Activated CD4-positive, CD25-positive, alpha-beta regulatory T cell treated with anti-CD3 and anti-CD28 coated beads, Interleukin-2, amount 50 U/mL, for 16 hours (primary cell): ENCODE data around the gene ZNF423.

Experiments
- DNase-seq: peaks from one replicate; pipeline ENCODE4 v3.0.0-alpha.2; 2020; ENCODE audit warnings: low read depth, low spot score

The ZNF423 gene

DNA sequence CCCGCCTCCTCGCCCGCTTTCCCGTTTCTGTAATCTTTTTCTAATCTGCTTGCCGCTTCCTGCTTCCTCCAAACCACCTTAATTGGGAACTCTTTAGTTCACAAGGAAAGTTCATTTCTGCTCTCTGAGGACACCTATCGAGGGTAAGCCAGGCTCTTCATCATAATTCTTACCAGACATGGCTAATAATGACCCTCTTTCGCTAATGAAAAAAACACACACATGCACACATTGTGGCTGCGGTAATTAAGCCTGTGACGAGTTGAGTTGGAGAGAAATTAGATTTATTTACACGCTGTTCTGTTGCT, 100.6 kb downstream of the ZNF423 start:
- DNase-seq, result no peak

DNA sequence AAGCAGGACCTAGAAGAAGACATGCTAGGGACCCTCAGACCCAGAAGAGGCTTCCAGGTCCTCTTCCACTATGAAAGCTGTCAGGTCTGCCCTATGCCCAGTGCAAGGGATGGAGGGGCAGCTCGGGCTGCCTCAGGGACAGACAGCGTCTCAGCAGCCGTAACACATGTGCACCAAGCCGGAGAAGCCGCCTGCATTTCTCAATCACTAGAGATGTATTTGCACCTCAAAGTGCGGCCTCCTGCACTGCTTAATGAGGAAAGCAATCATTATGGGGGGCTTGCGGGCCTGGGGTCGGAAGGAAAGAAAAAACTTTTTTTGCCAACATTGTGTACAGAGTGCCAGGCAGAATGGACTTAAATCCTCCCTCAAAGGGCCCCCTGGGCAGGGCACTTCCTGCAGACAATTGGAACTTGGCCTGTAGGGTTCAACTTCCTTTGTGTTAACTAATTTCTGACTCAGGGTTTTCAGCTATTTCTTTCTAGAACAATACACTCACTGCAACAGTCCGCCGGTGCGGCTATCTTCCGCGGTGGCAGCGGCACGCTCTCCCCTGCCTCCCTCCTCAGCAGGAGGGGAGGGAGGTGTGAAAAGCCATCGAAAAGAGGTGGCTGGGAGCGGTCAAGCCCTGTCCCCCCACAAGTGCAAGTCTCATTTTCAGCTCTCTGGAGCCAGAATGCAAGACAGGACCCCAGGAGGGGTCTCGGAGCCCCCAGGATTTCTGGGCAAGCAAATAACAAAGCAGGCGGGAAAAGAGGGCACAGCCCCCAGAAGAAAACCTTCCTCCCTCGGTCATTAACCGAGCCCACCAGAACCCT, 101.2 kb downstream of the ZNF423 start:
- no peak for DNase-seq

DNA sequence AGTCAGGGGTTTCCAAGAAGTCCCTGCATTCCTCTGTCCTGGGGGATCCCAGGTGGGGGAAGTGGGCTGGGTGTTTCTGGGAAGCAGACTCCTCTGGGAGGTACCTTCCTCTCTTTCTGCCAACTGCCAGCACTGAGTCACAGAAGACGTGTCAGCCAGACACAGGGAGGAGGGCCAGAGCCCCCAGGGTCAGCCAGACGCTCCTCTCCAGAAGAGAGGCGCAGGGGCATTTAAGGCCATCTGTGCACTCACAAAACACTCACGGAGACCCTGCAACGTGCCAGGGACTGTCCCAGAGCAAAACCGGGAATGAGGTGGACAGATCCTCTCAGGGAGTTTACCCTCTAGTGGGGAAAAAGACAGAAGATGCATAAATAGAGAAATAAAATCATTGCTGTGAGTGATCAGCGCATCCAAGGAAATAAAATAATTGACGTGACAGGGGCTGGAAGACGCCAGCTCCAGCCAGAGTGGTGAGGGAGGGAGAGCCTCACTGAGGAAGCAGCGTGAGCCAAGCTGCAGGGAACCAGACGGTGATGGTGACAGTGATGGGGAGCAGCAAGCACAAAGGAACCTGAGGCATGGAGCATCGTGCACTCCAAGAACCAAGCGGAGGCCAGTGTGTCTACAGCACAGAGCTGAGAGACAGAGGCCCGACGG, 105.4 kb downstream of the ZNF423 start:
- DNase-seq, result no peak

DNA sequence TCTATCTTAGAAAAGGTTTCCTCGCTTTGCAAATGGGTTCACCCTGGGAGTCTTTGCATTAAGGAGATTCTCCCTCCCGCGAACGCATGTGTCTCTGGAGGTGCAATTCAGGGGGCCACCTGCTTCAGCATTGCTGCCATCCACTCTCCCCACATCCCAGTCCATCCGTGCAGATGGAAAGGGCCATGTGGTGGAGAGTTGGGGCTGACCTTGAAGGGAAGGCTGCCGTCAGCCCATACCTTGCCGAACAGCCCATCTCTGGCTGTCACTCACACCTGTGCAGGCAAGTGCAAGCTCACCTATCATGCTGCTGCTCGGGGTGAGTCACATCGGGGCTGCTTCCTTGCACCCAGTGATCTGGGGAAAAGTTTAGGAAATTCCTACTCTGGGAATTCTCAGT, 106.1 kb downstream of the ZNF423 start:
- no peak for DNase-seq

DNA sequence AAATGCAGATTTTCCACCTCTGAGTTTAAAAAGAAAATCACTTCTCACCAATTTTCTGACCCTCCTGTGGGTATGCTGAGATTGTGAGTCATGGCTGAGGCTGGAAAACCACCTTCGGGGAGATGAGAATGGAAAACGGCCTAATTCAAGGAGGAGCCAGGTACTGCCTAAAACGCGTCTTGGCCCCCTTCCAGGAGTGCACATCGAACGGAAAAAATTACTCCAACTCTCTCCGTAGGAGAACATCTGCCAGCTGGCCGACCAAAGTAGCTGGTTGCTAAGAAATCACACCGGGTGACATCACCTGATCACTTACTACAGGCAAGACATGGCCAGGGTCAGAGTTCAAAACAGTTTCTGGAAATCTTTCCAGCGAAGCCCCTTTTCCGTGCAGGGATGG, 107.6 kb downstream of the ZNF423 start:
- DNase-seq, result no peak

DNA sequence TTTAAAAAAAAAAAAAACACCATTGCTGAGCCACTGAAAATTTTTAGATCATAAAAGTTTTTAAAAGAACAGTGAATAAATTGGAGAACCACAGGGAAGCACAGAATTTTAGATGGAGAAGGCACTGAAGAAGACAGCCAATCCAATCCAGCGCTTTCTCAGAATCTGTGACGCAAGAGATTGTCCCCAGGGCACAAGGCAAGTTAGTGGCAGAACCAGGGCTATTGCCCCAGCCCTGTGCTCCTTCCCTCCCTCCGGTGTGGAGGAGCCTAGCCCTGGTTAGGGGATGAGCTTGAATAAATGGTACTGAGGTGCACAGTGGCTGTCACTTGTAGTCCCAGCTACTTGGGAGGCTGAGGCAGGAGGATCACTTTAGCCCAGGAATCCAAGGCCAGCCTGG, 108.3 kb downstream of the ZNF423 start:
- no peak for DNase-seq

DNA sequence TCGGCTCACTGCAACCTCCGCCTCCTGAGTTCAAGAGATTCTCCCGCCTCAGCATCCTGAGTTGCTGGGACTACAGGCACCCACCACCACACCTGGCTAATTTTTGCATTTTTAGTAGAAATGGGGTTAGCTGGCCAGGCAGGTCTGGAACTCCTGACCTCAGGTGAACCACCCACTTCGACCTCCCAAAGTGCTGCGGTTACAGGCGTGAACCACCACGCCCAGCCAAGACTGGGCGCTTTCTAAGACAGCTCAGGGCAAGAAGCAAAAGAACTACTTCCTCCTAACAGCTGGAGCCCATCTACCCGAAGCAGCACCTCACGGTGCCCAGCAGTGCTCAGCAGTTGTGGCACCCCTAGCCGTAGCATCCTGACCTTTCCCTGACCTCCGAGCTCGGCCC, 109.4 kb downstream of the ZNF423 start:
- DNase-seq, result no peak

DNA sequence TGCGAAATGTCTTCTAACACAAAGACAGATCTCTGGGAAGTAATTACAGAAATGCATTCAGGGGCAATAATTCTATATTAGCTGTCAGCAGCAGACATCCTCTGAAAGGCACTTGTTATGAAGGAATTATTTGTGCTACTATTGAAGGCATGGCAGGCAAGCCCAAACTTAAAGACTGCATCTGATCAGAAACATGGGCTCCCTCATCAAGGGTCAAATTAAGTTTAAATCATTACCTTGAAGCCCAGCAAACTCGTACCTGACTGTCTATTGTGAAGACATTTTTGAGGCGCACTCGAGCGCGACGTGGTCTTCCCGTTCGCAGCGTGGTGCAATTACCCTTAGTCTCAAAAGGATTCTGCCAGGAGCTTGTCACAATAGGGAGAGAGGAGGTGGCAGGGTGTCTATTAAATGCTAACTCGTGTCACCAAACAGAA, 110.6 kb downstream of the ZNF423 start:
- DNase-seq, result no peak

DNA sequence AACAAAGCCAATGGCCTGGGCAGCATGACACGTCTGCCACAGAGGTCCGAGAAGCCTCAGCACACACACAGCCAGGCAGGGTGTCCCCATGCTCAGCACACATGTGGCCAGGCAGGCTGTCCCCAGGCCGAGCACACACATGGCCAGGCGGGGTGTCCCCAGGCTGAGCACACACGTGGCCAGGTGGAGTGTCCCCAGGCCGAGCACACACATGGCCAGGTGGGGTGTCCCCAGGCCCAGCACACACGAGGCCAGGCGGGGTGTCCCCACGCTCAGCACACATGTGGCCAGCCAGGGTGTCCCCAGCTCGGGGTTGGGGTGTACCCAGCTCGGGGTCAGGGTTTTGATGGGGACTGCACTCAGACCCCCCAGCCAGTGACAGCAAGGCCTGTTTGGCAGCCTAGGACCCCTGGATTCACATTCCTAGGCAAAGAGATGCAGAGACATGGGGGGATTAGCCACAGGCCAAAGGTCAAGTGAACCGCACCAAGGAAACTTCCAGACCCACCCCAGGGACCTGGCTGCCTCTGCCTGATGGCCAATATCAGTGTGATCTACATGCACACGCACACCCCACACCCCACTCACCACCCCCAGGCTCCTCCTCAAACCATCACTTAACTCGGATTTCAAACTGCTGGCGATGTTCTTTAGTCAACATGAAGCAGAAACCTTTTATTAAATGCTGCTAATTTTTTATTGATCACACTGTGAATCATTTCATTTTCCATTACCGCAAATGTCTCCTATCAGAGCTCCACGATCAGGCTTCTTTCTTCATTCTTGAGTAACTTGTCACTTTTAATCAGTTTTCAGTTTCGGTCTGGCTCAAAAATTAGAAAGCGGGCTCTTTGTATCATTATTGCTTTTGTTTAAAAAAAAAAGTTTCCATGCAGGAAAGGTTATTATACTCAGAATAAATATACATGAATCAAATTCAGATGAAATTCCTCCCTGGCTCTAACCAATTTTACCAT, 111.4 kb downstream of the ZNF423 start:
- no peak for DNase-seq

DNA sequence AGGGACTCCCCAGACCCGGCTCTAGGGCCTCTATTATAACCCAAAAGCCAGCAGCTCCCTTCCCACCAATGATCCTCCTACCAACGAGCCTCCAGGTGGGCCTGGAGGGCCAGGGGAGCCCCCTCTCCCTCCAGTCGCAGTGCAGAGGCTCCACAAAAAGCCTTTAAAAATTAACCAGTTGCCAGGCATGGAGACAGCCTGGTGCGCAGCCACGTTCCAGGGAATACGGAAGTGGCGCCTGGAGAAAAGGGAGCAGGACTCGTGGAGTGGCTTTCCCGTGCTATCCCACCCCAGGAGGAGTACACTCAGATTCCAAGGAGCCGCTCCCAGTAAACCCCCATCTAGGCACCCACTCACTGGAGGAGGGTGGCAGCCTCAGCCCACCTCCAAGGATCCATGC, 112.3 kb downstream of the ZNF423 start:
- DNase-seq, result no peak

DNA sequence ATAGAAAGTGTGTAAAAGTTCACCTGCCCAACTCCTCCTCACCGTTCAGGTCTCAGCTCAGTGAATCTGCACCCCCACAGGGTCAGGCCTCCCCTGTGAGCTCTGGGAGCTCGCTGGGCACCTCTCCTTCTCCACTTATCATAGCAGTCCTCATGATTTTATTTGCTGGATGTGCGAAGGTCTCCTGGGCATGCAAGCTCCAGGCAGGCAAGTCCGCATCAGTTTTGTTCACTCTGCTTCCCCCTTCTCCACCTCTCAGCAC, 112.8 kb downstream of the ZNF423 start:
- DNase-seq, result no peak

DNA sequence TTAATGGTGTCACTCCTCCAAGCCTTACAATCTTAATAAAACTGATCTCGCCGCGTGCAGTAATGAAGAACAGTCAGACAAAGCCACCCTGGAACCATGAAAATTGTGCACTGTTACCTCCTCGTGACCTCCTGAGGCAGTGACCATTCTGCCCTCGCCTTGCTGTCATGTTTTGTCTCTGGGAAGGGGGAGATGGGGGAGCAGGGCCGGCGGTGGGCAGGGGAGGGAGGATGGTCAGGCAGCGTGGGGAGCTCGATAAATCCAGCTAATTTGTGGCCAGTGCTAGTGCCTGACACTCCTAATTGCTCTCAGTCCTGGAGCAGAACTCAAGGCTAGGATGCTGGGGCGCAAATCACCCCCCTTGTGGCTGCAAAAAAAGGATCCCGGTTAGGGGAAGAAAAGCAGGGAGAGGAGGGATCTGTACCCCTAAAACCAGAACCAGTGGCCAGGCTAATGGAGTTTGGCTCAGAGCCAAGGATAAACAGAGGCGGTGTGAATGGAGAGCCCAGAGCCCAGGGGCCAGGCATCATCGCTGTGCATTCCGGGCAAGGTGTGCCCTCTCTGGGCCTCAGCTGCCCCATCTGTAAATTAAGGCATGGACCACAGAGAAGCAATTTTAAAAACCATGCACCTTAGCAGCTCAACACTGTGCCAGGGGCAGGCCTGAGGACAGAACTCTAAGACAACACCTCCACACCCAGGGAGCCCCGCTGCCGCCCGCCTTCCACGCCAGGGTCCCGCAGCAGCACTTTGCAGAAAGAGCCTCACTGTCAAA, 113.3 kb downstream of the ZNF423 start:
- DNase-seq, result no peak

DNA sequence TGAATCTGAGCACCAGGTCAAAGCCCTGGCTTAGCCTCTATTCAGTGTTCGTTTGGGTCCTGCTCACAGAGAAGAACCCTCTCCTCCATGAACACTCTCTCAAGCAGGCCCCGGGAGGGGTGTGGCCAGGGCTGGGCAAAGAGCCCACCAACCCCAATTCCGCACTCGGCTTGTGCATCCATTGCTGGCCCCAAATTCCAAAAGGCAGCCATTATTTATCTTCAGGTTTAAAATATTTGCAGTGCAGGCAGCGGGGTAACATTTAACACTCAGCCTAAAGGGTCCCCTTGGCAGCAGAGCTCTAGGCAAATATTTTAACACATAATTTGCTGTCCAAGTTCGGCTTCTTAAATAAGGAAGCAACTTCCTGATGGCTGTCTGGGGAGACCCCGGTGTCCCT, 115.7 kb downstream of the ZNF423 start:
- no peak for DNase-seq

DNA sequence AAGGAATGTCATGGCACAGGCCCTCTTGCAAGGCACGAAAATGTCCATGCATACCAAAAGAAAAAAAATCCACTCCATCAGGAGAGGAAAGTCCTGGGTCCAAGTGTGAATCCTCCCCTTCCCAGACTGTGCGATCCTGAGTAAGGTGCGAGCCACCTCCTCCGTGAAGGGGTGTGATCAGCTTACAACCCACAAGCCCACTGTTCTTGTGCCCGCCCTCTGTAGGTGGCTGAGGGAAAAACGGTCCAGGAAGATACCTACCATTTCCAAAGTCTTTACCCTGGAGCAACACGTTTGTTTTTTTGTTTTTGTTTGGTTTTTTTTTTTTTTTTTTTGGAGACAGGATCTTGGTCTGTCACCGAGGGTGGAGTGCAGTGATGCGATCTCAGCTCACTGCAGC, 116.5 kb downstream of the ZNF423 start:
- DNase-seq, result no peak

DNA sequence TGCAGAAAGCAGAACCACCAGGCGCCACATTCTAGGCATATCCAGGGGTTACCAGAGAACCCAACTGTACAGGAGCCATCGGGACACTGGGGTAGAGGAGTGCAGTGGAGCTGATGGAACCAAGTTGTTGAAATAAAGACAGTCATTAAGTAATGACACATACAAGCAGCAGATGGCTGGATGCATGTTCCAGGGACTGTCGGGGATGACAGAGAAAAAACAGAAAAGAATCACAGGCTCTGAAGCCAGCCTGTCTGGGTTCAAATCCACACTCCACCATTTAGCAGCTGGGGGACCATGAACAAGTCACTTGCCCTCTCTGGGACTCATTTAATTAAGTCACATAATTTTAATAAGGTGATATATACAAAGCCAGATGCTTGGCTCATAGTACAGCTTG, 117.1 kb downstream of the ZNF423 start:
- DNase-seq, result no peak

DNA sequence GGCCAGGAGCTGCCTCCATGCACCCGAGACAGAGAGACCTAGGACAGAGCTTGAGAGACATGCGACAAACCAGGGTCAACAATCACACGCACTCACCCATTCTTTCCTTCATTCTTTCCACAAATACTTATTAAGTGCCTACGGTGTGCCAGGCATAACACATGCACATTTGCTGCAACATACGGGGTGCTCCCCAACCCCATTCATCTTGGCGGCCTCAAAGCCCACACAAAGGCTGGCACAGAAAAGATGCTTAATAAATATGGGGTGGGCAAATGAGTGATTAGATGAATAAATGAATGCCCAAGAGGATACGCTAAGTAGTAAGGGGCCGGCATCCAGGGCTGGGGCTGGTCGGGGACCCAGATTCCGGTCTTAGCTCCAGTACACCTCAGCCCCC, 117.9 kb downstream of the ZNF423 start:
- DNase-seq, result no peak

DNA sequence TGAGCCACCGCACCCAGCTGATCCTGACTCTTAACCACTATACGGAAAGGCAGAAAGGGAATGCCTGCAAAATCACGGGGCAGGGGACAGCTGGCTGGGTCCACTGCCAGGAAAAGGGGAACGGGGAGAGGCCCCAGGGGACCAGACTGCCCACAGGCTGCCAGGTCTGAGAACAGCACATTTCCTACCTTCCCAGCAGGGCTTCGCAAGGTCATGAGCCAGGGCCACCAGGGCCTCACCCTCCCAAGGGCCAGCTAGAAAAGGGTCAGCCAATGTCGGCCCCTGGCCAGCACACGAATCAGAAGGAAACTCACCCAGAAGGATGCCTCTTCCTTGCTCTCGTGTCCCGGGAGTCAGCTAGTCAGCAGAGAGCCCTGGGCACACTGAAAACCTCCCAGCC, 118.4 kb downstream of the ZNF423 start:
- no peak for DNase-seq

DNA sequence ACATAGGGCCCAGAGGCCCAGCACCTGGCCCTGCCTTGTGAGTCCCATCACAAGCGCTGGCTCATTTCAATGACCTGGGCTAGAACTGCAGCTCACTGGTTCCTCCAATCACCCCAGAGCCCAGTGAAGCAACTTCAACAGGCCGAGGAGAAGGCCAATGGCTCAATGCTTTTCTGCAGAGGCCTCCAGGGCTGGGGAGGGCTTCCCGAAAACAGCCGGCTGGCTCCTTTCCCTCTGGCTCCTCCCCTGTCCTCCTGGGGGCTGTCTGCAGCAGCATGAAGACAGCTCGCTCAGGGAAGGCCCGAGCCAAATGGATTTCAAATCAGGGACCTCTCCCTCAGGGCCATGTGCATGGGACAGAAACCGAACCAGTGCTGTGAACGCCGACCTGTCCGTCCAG, 121.6 kb downstream of the ZNF423 start:
- no peak for DNase-seq

DNA sequence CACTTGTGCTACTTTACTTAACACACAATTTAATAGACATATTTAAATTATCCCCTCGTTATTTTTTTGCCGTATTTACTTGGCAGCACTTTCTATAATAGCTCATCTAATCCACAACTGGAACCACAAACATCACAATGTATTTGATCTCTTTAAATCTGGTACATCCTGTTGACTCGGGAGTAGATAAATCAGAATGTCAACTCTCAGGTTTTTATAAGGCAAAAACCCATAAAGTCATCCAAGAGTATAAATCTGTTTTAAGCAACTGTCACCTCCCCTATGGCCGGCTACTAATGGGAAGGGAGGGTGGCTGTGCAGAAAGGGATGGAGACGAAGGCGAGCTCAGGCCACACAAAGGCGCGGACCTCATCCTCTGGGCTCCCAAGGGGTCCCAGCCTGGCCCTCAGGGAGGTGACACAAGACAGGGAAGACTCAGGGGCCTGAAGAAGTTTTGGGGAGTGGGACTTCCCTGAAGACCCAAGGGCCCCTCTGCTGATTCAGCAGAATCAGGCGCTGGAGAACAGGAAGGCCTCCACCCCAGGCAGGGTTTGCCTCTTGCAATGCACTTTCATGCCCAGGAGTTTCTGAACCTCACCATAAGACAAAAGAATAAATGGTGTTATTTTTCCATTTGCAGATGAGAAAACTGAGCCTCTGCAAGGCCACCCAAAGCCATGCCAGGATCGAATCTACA, 122.5 kb downstream of the ZNF423 start:
- no peak for DNase-seq

DNA sequence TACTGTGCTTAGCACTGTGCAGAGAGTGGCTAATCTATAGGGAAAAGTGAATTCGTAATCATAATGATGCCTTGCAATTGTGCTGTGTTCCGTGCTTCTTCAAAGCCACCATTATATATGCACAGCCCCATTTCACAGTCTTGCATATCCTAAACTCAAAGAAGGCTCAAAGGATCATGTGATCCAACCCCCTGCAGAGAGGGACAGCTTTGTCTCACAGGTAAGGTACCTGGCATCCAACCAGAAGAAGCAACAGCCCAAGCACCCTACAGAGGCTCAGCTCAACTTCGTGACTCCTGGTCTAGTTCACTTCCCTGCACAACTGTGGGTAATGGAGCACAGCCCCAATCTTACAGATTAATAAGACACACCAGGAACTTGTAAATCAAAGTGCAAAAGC, 124.0 kb downstream of the ZNF423 start:
- no peak for DNase-seq

DNA sequence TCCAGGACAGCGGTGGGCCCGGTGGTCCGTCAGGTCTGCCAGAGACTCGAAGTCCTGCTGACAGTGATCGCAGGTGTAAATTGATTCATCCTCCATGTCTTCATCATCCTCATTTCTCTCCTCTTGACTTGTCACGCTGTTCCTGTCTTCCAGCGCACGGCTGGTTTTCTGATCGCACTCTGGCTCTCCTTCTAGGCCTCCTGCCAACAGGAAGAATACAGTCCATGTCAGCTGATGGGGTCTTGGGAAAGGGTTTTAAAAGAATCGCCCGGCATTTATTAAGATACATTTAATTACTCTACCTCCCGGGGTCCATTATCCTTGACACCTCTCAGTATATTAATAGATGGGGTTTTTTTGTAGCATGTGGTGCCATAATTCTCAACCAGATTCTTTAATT, 125.1 kb downstream of the ZNF423 start:
- no peak for DNase-seq
